HEK293T (cell line): ENCODE data around the gene NDRG3.
"Not testable (repeated sequence)": the region's sequence is repeated elsewhere in the genome, so short reads cannot be mapped to it uniquely, and the experiment has no call there.

Experiments
- CTCF ChIA-PET: fragments of 350-600 bp; formaldehyde crosslinking; extraction: SDS; loops from one replicate; lab custom pipeline; 2021; ENCODE audit warnings: antibody characterized with exemption, inconsistent platforms; lab: Yijun Ruan, JAX
- POLR2A ChIA-PET: fragments of 350-600 bp; formaldehyde crosslinking; extraction: SDS; loops from one replicate; lab custom pipeline; 2020; ENCODE audit warnings: antibody characterized with exemption, inconsistent platforms; lab: Yijun Ruan, JAX
- DNase-seq: peaks from one replicate; pipeline ENCODE4 v3.0.0; 2012; ENCODE audit warnings: mixed read lengths; ENCODE audit errors: extremely low spot score
- ARNT ChIP-seq: fragments of 450-650 bp; IDR thresholded peaks from 2 replicates; pipeline ENCODE4 v1.6.1; 2017; ENCODE audit warnings: mild to moderate bottlenecking
- BHLHE40 ChIP-seq: fragments of 450-650 bp; IDR thresholded peaks from 2 replicates; pipeline ENCODE4 v1.6.1; 2016; ENCODE audit warnings: mild to moderate bottlenecking, moderate library complexity, borderline replicate concordance
- CTBP1 ChIP-seq: fragments of 450-650 bp; IDR thresholded peaks from 2 replicates; pipeline ENCODE4 v1.6.1; 2016; ENCODE audit warnings: borderline replicate concordance
- ELF4 ChIP-seq: fragments of 450-650 bp; IDR thresholded peaks from 2 replicates; pipeline ENCODE4 v1.6.1; 2017; ENCODE audit warnings: antibody characterized with exemption
- FOXA1 ChIP-seq: fragments of 450-650 bp; IDR thresholded peaks from 2 replicates; pipeline ENCODE4 v1.6.1; 2016; ENCODE audit warnings: mild to moderate bottlenecking
- FOXK2 ChIP-seq: fragments of 450-650 bp; IDR thresholded peaks from 2 replicates; pipeline ENCODE4 v1.6.1; 2016; ENCODE audit warnings: mild to moderate bottlenecking
- FOXM1 ChIP-seq: fragments of 450-650 bp; IDR thresholded peaks from 2 replicates; pipeline ENCODE4 v1.6.1; 2017; ENCODE audit warnings: mild to moderate bottlenecking, borderline replicate concordance
- HDGF ChIP-seq: fragments of 450-650 bp; IDR thresholded peaks from 2 replicates; pipeline ENCODE4 v1.6.1; 2017; ENCODE audit warnings: antibody characterized with exemption, borderline replicate concordance
- L3MBTL2 ChIP-seq: fragments of 450-650 bp; conservative IDR thresholded peaks from 2 replicates; pipeline ENCODE4 v1.6.1; 2016; ENCODE audit warnings: mild to moderate bottlenecking
- LEF1 ChIP-seq: fragments of 450-650 bp; IDR thresholded peaks from 2 replicates; pipeline ENCODE4 v1.6.1; 2017; ENCODE audit warnings: mild to moderate bottlenecking, borderline replicate concordance
- NFRKB ChIP-seq: fragments of 450-650 bp; IDR thresholded peaks from 2 replicates; pipeline ENCODE4 v1.6.1; 2016; ENCODE audit warnings: mild to moderate bottlenecking, moderate library complexity
- PKNOX1 ChIP-seq: fragments of 450-650 bp; IDR thresholded peaks from 2 replicates; pipeline ENCODE4 v1.6.1; 2016
- SP1 ChIP-seq: fragments of 450-650 bp; IDR thresholded peaks from 2 replicates; pipeline ENCODE4 v1.6.1; 2017
- SUZ12 ChIP-seq: fragments of 450-650 bp; IDR thresholded peaks from 2 replicates; pipeline ENCODE4 v1.6.1; 2016; ENCODE audit warnings: mild to moderate bottlenecking
- TARDBP ChIP-seq: fragments of 450-650 bp; IDR thresholded peaks from 2 replicates; pipeline ENCODE4 v1.6.1; 2016
- ZNF384 ChIP-seq: fragments of 450-650 bp; IDR thresholded peaks from 2 replicates; pipeline ENCODE4 v1.6.1; 2016

Gene NDRG3

GRCh38 chr20:36682311-36682710, 63.6 kb downstream of the NDRG3 start:
- no peak for DNase-seq
- CTCF ChIA-PET = no interaction called here
- no peak for TF ChIP-seq CTBP1
- no peak for TF ChIP-seq ZNF384
- TF ChIP-seq PKNOX1 = no peak
- no peak for TF ChIP-seq L3MBTL2
- no peak for TF ChIP-seq TARDBP
- no peak for TF ChIP-seq SUZ12
- no peak for TF ChIP-seq FOXA1
- TF ChIP-seq ARNT = no peak
- no peak for TF ChIP-seq BHLHE40
- TF ChIP-seq SP1 = no peak
- no peak for TF ChIP-seq FOXK2
- TF ChIP-seq HDGF = no peak
- POLR2A ChIA-PET = no interaction called here

- ChIA-PET POLR2A (no interaction called here), CTCF (no interaction called here)
- no peak for TF ChIP-seq ZNF384
- TF ChIP-seq FOXK2 = no peak
- no peak for DNase-seq
Measured at GRCh38 chr20:36677422-36677771, 68.5 kb downstream of the NDRG3 start.

- POLR2A ChIA-PET = no interaction called here
- DNase-seq = no peak
- CTCF ChIA-PET = no interaction called here
- TF ChIP-seq PKNOX1 (peak; percentile 23; the same call in 1 of the 2 replicates), BHLHE40 (no peak), ZNF384 (no peak)
Measured at GRCh38 chr20:36676701-36677421, 69.0 kb downstream of the NDRG3 start.

GRCh38 chr20:36675545-36675944, 70.3 kb downstream of the NDRG3 start:
- DNase-seq, POLR2A ChIA-PET, CTCF ChIA-PET: not testable (repeated sequence)

GRCh38 chr20:36672991-36673390, 72.9 kb downstream of the NDRG3 start:
- TF ChIP-seq BHLHE40 (no peak), ZNF384 (no peak), CTBP1 (no peak), LEF1 (no peak), FOXM1 (no peak), NFRKB (no peak), ARNT (no peak)
- DNase-seq = no peak
- CTCF ChIA-PET = interaction anchor here (0.7 kb wide), 1 partner anchor 1799 kb away, joined by 3 read pairs; no protein-coding TSS in a partner anchor
- POLR2A ChIA-PET = no interaction called here

- TF ChIP-seq HDGF (no peak), SUZ12 (no peak)
- ChIA-PET CTCF (no interaction called here), POLR2A (no interaction called here)
- no peak for DNase-seq
Measured at GRCh38 chr20:36670665-36671357, 75.1 kb downstream of the NDRG3 start.

- no peak for TF ChIP-seq HDGF
- no peak for TF ChIP-seq SUZ12
- no peak for TF ChIP-seq TARDBP
- TF ChIP-seq ELF4 = no peak
- no peak for TF ChIP-seq CTBP1
- TF ChIP-seq L3MBTL2 = no peak
- no peak for TF ChIP-seq ARNT
- TF ChIP-seq NFRKB = no peak
- no peak for TF ChIP-seq SP1
- TF ChIP-seq LEF1 = no peak
- no peak for TF ChIP-seq FOXM1
- TF ChIP-seq FOXA1 = no peak
- TF ChIP-seq ZNF384 = no peak
- TF ChIP-seq FOXK2 = no peak
- POLR2A ChIA-PET = no interaction called here
- CTCF ChIA-PET = interaction anchor here (0.6 kb wide), 2 partner anchors 55 to 744 kb away, joined by 3 to 4 read pairs; no protein-coding TSS in a partner anchor
- DNase-seq = no peak
Measured at GRCh38 chr20:36666181-36666740, 79.6 kb downstream of the NDRG3 start.

- POLR2A ChIA-PET = no interaction called here
- CTCF ChIA-PET = no interaction called here
- TF ChIP-seq CTBP1 (no peak), PKNOX1 (no peak), TARDBP (no peak), ZNF384 (no peak), SP1 (no peak), FOXM1 (no peak), FOXA1 (no peak), NFRKB (no peak), ARNT (no peak), L3MBTL2 (no peak), LEF1 (no peak), ELF4 (no peak), FOXK2 (no peak), SUZ12 (no peak), BHLHE40 (no peak), HDGF (no peak)
- DNase-seq = no peak
Measured at GRCh38 chr20:36663031-36663430, 82.9 kb downstream of the NDRG3 start.
